Head of caudate nucleus (tissue), 42 donors: Measurements from ENCODE around the gene FGGY.
A peak's percentile ranks its signal among the peaks of the same experiment; 100 is the strongest.
"Not testable (repeated sequence)": the region's sequence is repeated elsewhere in the genome, so short reads cannot be mapped to it uniquely, and the experiment has no call there.

Experiments
- DNase-seq, 42 donors: peaks; one replicate each; pipeline versions ENCODE4 v3.0.0 to v3.0.0-alpha.2; 2020 to 2021; ENCODE audit warnings: mixed read lengths in 7 of 42
- intact Hi-C: fragments of 100-400 bp; cut with DNase I; formaldehyde crosslinking; loops from one replicate; pipeline ENCODE4 v1.15.0; 2022

Gene FGGY

DNA sequence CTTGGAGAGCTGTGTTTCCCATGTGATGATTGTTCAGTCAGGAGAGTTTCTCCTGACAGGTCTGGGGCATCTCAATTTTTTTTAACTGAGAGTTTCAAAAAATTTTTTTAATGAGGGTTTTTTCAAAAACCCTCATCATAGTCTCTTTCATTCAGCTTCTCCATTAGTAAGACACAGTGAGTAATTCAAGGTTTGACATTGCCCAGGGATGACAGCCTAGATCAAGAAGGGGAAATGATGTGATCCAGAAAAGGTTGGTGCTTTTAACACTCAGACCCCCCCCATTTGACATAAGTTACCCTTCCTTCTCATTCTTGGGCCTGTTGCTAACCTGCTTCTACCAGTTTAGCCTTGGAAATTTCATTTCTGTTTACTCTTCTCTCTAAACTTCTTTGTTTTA is 328.5 kb downstream of the FGGY start:
- intact Hi-C loops, result no loop called here
- DNase-seq, result no peak

DNA sequence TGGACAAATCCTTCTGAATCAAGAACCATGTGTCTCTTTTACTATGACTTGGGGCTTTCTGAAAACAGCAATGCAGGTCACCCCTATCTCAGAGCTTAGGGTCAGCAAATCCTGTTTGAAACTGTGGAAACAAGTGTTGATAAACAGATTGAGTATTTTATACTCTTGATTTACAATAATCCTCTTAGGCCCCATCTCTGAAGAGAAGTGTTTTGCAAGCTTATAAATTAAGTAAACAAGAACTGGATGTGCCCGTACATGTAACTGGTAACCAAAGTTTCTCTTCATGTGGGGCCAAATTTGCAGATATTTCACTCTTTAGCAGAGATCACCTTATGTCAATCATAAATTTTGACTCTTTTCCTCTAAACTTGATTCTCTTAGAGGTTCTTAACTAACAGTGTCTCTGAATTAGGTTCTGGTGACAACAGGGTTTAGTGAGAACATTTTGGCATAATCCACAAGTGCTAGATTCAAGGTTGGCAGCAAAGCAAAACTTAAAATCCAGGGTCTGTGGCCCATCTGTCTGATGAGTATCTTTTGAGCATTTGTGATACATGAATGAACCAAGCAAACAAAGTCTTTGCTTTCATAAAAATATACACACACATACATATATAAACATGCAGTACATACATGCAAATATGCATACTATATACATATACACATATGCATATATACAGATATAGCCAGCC is 334.8 kb downstream of the FGGY start:
- intact Hi-C loops, result no loop called here
- no peak for DNase-seq

DNA sequence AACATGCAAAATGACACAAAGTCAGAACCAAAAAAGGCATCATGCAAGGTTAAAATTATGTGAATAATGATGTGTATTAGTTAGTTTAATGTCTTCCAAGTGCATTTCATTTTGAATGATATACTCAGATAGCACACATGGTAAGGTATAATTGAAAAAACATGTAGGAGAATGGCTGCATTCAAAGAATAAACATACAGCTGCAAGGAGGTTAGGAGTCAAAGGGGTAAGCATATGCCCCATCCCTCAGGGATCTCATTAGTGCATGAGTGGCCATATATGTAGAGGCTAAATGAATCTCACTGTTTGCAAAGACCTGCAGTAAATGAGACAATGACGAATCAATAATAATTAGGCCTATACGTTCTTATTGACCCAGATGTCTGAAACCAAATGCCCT is 338.2 kb downstream of the FGGY start:
- intact Hi-C loops, result no loop called here
- DNase-seq, result no peak

DNA sequence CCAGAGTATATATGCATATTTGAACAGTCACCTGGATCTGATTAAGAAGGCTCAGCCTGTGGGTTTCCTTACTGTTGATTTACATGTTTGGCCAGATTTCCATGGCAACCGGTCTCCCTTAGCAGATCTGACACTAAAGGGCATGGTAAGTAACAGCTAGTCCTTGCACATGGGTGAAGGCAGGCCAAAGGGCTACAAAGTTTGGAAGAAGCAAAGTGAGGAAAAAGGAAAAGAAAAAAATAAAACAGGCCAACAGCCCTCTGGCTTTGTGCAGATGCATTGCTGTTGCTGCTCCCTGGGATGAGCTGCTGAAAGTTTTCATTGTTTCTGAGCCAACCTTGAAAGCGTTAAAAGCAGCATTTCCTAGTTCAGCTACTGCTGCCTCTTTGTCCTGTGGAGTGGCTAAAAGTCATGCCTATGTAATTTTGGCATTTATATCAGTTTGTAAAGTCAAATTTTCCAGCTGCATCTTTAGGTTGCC is 341.4 kb downstream of the FGGY start:
- intact Hi-C loops, result no loop called here
- DNase-seq, result no peak

DNA sequence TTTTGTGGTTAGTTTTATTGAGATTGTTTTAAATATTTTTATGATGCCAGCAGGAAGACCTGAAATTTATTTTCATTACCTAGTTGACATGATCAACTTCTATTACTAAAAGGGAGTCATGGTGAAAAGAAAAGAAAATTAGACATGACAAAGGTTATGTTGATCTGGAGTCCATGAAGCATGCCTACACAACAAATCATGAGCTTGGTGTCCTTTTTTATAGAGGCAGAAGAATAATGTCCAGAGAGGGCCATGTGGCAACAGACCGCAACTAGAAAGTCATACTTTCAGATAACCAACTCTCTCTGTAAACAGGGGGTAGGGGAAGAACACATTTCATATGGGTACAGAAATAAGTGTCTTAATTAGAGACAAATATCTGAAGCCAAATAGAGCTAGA is 342.4 kb downstream of the FGGY start:
- intact Hi-C loops, result no loop called here
- DNase-seq, result no peak

DNA sequence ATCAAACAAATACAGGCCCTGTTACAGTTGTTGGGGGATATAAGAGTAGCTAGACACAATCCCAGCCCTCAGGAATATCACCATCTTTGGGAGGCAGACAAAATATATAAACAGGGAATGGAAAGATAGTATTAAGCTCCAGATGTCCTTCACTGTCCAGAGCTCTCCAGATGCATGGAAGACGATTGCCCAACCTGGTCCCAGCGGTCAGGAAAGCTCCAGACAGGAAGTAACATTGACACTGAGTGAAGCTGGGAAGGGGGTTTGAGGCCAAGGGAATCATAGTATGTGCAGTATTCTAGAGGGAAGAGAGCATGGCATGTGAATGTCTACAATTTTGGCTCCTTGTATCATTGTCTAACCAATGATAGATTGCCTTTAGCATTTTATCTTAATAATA is 344.0 kb downstream of the FGGY start:
- no peak for DNase-seq
- intact Hi-C loops, result no loop called here

DNA sequence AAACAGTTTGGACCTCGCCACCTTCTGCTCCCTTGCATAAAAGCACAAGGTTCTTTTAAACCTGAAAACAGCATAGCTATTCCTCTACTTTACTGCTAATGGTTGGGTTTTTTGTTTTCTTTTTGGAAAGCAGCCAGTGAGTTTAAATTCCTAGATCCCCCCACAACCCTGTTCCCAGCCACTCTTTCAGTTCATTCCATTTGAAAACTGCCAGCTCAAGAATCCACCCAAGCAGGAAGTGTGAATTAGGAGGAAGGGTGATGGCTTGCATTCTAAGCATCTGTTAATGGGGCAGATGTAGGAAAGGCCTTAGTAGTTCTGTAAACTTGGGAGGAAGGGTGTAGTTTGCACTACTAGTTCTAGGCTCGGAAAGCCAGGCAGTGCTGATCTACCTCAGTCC is 344.9 kb downstream of the FGGY start:
- peak in 3 of 42 donors; percentile 12 to 25 (median 13) for DNase-seq
- intact Hi-C loops, result no loop called here

DNA sequence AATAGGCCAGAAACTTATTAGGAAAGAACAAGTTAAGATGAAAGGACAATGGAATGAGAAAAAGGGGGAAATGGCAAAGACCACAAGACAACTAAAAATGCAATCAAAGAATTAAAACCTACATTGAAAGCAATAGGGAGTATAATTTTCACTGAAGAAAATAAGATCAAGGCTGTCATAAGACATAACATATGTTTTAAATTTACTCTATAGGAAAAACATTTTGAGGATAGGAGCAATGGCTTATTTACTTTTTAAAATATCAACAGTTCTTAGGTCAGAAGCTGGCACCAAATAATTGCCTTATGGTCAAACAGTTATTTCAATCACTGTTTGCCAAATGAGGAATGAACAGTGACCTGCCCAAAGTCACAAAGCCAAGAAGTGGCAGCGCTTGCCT is 346.6 kb downstream of the FGGY start:
- intact Hi-C loops, result no loop called here
- DNase-seq, result no peak

DNA sequence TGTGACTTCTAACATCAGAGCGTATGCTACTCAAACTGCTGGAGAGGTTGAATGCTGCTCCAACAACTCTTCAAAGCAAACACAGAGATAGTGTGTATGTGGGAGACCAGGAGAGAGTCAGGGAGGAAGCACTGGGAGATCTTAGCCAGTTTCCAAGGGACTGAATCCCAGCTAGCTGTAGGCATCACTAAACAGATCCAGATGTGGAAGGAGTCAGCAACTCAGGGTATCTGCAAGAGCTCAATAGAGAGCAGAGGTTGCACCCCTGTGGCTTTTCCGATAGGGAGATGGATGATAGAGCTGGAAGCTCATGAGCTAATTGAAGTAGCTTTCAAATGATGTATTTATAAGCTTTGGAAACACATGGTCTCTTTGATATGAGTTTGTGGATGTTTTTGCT is 349.0 kb downstream of the FGGY start:
- no peak for DNase-seq
- intact Hi-C loops, result no loop called here

DNA sequence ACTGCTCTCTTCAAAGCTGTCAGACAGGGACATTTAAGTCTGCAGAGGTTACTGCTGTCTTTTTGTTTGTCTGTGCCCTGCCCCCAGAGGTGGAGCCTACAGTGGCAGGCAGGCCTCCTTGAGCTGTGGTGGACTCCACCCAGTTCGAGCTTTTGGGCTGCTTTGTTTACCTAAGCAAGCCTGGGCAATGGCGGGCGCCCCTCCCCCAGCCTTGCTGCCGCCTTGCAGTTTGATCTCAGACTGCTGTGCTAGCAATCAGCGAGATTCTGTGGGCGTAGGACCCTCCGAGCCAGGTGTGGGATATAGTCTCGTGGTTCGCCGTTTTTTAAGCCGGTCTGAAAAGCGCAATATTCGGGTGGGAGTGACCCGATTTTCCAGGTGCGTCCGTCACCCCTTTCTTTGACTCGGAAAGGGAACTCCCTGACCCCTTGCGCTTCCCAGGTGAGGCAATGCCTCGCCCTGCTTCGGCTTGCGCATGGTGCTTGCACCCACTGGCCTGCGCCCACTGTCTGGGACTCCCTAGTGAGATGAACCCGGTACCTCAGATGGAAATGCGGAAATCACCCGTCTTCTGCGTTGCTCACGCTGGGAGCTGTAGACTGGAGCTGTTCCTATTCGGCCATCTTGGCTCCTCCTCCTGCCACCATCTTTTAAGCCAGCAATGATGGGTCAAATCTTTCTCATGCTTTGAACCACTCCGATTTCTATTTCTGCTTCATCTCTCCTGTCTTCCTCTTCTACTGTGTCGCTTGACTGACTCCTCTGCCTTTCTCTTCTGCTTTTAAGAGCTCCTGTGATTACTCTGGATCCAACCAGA is 356.5 kb downstream of the FGGY start:
- intact Hi-C loops, DNase-seq: not testable (repeated sequence)

DNA sequence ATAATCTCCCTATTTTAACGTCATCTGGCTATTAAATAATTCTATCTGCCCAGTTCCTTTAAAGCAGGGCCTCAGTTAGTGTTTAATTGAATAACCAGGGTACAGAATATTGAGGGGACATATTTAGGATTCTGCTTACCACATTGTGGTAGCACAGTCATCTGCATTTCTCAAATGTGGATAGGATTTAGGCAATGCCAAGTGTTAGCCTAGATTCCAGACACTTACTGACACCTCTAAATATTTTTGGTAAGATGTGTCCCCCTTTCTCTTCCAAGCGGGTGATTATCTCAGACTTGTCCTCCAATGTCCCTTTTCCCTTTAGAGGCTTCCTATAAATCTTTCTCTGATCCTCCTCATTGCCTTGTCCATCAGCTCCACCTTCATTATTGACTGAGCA is 357.1 kb downstream of the FGGY start:
- no peak for DNase-seq
- intact Hi-C loops, result no loop called here

DNA sequence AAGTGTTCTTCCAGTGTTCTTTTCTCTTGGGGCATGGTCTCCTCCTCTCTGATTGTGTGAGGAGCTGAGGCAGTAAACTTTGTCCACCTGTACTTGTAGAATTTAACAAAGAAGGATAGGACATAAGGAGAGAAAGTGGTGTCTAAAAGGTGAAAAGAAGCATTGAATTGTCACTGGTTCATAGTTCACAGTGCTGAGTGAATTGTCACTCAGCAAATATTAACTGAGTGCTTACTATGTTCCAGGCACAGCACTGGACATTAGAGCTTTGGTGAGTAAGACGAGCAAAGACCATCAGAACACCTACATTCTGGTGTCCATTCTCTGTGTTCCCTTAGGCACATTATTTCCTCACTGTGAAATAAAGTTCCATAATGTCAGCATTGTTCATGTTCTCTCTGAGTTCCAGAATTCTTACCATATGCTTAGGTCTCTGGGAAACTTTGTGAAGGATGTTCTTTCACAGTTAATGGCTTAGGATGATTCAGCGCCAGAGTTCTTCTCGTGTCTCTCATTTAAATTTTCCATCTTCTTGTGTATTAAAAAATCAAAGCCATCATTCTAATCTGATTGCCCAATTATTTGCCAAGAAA is 361.1 kb downstream of the FGGY start:
- DNase-seq, result no peak
- intact Hi-C loops, result no loop called here

DNA sequence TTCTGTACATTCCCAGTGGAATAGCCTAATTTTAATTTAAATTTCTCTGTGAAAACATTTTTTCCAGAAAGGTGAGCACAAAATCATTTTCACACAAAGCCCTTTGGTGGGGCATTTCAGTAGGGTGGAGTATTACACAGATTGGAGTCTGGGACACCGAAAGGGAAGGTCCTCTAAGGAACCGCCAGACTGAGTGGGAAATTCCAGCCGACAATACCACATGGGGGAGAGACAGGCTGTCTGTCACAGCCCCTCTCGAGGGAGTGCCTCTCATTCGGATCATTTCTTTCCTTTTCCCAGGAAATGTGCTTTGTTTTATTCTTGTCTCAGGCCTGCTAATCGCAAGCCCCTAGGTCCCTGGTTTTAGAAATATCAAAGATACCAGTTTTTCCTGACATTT is 367.3 kb downstream of the FGGY start:
- no peak for DNase-seq
- intact Hi-C loops, result no loop called here

DNA sequence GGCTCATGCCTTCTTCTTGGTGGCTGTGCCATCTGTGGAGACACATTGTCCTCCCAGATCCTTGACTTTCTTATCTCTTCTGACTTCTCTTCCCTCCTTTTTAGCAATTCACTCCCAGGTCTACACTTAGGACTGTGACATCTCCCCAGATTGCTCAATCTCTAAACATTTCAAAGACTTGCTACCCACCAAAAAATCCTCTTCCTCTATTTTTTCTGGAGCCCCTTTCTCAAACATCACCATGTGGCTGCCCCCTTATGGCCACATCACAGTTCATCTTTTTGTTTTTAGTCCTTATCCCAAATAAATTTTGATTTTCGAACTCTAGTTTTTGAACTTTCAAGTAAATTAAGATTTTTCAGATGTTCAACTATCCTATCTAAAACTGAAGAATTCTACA is 369.2 kb downstream of the FGGY start:
- no peak for DNase-seq
- intact Hi-C loops, result no loop called here

DNA sequence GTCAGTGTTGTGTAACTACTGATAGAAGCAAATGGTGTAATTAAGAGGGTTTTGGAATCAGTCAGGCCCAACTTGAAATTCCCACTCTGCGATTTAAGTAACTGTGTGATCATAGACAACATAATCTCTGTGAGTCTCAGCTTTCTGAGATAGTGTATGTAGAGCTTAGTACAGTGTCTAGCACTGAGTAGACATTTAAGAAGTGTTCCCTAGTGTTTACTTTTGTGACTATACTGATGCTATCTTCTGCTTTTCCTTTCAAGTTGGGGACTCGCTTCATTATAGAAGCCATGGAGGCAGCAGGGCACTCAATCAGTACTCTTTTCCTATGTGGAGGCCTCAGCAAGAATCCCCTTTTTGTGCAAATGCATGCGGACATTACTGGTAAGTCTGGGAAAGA is 370.1 kb downstream of the FGGY start:
- DNase-seq, result no peak
- intact Hi-C loops, result no loop called here

DNA sequence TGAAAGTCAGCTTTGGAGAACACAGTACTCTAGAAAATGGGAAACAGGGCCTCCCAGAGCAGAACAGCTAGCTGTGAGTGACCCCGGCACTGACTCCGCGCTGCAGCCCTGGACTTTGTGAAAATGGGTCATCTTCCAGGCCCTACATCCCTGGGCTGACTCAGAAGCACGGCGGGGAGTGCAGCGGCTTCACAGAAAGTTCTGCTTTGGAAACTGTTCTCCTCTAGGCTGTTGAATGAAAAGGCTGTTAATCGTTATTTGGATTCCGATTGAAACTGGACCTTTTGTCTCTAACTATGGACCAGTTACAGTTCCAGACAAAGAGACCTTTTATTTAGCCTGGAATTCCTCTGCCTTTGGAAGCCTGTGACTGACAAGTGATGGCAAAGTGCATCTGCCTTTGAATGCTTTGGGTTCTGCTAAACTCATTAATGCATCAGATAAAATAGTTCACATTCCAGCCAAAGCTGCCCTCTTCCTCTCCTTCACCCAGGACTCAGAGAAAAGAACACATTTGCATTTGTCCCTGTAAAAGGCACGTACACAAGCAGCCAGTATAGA is 372.9 kb downstream of the FGGY start:
- DNase-seq, result peak in 41 of 42 donors; percentile 31 to 88 (median 59)
- intact Hi-C loops, result no loop called here

DNA sequence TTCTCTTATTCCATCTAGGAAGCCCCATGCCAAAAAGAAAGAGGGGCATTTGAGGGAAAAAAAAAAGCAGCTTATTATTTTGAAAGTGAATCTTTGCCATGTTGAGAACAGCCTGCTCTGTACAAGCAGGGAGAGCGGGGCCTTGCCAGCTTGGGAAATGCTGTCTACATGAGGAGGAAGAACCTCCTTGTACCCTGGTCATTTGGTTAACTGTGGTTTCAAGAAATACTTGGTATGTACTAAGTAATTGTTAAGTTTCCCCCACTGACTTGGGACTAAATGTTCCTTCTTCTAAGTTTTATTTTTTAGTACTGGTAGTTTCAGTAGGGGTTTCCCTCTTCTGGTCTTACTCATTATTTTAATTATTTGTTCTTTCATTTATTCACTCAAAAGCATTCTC is 373.8 kb downstream of the FGGY start:
- intact Hi-C loops, result no loop called here
- peak in 2 of 42 donors; percentile 7 to 26 for DNase-seq

DNA sequence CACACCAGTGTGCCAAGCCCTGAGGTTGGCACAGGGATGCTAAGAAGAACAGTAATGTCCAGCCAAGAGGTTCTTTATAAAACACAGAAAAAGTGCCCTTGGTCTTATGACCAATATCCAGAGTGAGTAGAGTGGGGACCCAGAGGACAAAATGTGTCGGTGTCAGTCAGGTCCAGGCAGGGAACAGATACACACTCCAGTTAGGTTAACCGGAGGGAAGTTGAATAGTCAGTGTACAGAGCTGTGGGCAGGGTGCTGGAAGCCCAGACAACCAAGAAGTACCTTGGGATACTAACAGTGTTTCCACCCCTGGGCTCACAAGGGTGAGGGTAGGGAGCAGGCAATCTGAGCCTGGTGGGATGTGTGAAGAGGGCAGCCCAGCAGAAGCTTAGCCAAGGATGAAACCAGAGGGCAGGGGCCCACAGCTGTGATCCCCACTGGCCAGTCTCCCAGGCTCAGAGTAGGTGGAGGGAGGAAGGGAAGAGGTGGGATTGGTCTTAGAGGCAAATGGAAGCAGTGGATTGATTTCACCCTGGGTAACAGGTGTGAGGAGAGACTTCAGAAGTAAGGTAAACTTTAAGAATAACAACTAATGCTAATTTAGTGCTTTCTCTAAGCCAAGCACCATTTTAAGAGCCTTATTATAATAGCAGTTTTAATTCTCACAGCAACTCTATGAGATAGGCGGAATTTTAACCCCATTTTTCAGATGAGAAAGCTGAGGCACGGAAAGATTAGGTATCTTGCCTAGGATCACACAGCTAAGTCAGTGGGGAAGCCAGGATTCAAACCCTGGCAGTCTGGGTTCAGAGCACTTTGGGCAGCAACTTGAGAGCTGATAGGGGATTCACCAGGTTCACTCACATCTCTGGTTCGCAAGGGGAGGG is 374.4 kb downstream of the FGGY start:
- intact Hi-C loops, result no loop called here
- DNase-seq, result peak in 2 of 42 donors; percentile 14 to 38

DNA sequence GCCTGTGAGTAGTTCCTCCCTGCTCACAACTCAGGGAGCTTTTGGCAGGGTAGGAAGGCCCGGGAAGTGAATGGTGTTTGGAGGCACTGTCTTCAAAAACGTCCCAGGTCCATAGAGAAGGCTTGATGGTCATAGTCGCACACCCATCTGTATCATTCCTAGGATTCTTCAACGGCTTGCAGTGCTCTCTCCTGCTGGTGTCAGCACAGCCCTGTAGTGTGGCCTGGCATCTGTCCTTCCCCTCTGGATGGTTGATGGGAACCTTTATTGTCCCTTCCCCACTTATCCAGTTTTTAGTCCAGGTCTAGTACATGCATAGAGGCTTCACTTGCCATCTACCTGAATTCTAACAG is 375.0 kb downstream of the FGGY start:
- no peak for DNase-seq
- intact Hi-C loops, result no loop called here
